Stomach (tissue), 4 donors: ENCODE measurements around the gene ERF.
A peak's percentile ranks its signal among the peaks of the same experiment; 100 is the strongest.

Experiments used
- CTCF ChIP-seq, 7 experiments: fragments of 450-650 bp in 4 of 7; fragments of 200-600 bp in 3 of 7; sonication (generic) in 3 of 7; IDR thresholded peaks; one replicate each; pipeline ENCODE4 v1.5.1; 2016 to 2019; ENCODE audit warnings: antibody characterized with exemption in 7 of 7, control low read depth in 2 of 7, mild to moderate bottlenecking in 1 of 7
- POLR2A ChIP-seq, 4 donors: fragments of 450-650 bp; IDR thresholded peaks; one replicate each; pipeline ENCODE4 v1.6.1; 2016; ENCODE audit warnings: antibody characterized with exemption in 4 of 4, control low read depth in 2 of 4, mild to moderate bottlenecking in 1 of 4, moderate library complexity in 1 of 4
- POLR2AphosphoS5 ChIP-seq, 3 donors: sonication (generic); formaldehyde crosslinking; IDR thresholded peaks; one replicate each; pipeline ENCODE4 v1.6.1; 2016; ENCODE audit warnings: antibody characterized with exemption in 3 of 3

- TF ChIP-seq CTCF (IDR thresholded peaks at IDR 0.05) (peak in 5 of 7 experiments; percentile 87 to 98 (median 95)), POLR2A (IDR thresholded peaks at IDR 0.05) (no peak), POLR2AphosphoS5 (IDR thresholded peaks at IDR 0.05) (peak in 2 of 3 donors; percentile 13 to 62)
These were observed 41.0 kb upstream of the ERF start for GRCh38 chr19:42295831-42296525.
